IPS-20b (cell line): ENCODE measurements around the gene TCP10L.
"Not testable (repeated sequence)": the region's sequence is repeated elsewhere in the genome, so short reads cannot be mapped to it uniquely, and the experiment has no call there.

Source experiments
- H3K27ac ChIP-seq: one replicate; pipeline ENCODE4 v1.5.1; 2013; ENCODE audit warnings: low read length
- H3K27me3 ChIP-seq: 2 replicates; pipeline ENCODE4 v1.6.1; 2013; ENCODE audit warnings: mild to moderate bottlenecking, low read length, inconsistent platforms; ENCODE audit not compliant: insufficient read depth
- H3K36me3 ChIP-seq: 2 replicates; pipeline ENCODE4 v1.6.1; 2013; ENCODE audit warnings: low read depth, mild to moderate bottlenecking, inconsistent platforms, low read length, moderate library complexity; ENCODE audit not compliant: insufficient read depth
- H3K4me1 ChIP-seq: 2 replicates; pipeline ENCODE4 v1.6.1; 2013; ENCODE audit warnings: mild to moderate bottlenecking, control low read depth, inconsistent platforms, low read length, moderate library complexity; ENCODE audit not compliant: insufficient read depth
- H3K4me3 ChIP-seq: 2 replicates; pipeline ENCODE4 v1.5.1; 2013; ENCODE audit warnings: mild to moderate bottlenecking, low read length, inconsistent platforms
- H3K9ac ChIP-seq: 2 replicates; pipeline ENCODE4 v1.6.1; 2013; ENCODE audit warnings: low read depth, mild to moderate bottlenecking, inconsistent platforms, low read length, moderate library complexity
- H3K9me3 ChIP-seq: 2 replicates; pipeline ENCODE4 v1.6.1; 2013; ENCODE audit warnings: mild to moderate bottlenecking, low read depth, low read length, inconsistent platforms; ENCODE audit not compliant: insufficient read depth

TCP10L gene

DNA sequence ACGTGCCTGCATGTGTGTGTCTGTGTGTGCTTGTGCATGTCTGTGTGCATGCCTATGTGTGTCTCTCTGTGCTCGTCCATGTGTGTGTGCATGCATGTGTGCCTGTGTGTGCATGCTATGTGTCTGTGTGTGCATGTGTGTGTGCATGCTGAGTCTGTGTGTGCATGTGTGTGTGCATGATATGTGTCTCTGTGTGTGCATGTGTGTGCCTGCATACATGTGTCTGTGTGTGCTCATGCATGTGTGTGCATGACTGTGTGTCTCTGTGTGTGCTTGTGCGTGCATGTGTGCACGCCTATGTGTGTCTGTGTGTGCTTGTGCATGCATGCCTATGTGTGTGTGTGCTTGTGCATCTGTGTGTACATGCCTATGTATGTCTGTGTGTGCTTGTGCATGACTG lies 52.3 kb downstream of the TCP10L start:
- Histone ChIP-seq H3K4me3 (no peak overlapping the region), H3K9me3 (no peaks in the 10 kb centered on the region; the same call in 1 of the 2 replicates), H3K9ac (no peak overlapping the region), H3K27ac (no peak overlapping the region), H3K36me3 (no peaks in the 10 kb centered on the region), H3K4me1 (no peaks in the 10 kb centered on the region), H3K27me3 (no peaks in the 10 kb centered on the region)

DNA sequence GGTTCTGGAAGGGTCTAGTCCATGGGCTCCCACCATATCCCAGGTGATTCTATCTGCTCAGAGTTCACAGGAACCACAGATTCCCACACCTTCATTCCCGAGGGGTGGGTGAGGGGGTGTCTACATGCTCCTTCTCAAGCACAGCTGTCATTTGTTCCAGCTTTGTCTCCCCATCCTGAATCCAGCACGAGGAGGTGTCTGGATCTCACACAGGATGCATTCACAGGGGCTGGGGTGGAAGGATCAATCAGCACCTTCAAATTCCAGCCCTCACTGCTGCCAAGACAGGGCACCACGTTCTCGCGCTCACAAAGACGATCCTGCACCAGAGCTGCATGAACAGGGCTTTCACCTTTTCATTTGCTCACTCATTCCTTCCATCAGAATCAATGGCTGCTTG lies 52.7 kb downstream of the TCP10L start:
- H3K9me3 ChIP-seq = no peaks in the 10 kb centered on the region; the same call in 1 of the 2 replicates
- no peak overlapping the region for H3K9ac ChIP-seq
- H3K36me3 ChIP-seq = no peaks in the 10 kb centered on the region
- no peak overlapping the region for H3K4me3 ChIP-seq
- H3K27me3 ChIP-seq = no peaks in the 10 kb centered on the region
- no peak overlapping the region for H3K27ac ChIP-seq
- no peaks in the 10 kb centered on the region for H3K4me1 ChIP-seq

DNA sequence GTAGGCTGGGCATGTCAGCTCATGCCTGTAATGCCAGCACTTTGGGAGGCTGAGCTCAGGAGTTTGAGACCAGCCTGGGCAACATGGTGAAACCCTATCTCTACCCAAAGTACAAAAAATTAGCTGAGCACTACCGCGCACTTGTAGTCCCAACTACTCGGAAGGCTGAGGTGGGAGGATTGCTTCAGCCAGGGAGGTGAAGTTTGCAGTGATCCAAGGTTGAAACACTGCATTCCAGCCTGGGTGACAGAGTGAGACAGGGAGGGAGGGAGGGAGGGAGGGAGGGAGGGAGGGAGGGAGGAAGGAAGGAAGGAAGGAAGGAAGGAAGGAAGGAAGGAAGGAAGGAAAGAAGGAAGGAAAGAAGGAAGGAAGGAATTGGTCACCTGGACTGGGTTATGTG lies 53.8 kb downstream of the TCP10L start:
- H3K27ac ChIP-seq, H3K9me3 ChIP-seq, H3K9ac ChIP-seq, H3K4me3 ChIP-seq, H3K27me3 ChIP-seq, H3K4me1 ChIP-seq, H3K36me3 ChIP-seq: not testable (repeated sequence)

DNA sequence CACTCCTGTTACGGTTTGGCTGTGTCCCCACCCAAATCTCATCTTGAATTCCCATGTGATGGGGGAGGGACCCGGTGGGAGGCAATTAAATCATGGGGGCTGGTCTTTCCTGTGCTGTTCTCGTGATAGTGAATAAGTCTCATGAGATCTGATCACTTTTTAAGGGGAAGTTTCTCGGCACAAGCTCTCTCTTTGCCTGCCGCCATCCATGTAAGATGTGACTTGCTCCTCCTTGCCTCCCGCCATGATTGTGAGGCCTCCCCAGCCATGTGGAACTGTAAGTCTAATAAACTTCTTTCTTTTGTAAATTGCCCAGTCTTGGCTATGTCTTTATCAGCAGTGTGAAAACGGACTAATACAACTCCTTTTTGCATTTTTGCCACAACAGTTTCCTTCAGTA lies 54.5 kb downstream of the TCP10L start:
- not testable (repeated sequence) for H3K27me3 ChIP-seq, H3K4me1 ChIP-seq, H3K36me3 ChIP-seq, H3K27ac ChIP-seq, H3K9ac ChIP-seq, H3K4me3 ChIP-seq, H3K9me3 ChIP-seq

DNA sequence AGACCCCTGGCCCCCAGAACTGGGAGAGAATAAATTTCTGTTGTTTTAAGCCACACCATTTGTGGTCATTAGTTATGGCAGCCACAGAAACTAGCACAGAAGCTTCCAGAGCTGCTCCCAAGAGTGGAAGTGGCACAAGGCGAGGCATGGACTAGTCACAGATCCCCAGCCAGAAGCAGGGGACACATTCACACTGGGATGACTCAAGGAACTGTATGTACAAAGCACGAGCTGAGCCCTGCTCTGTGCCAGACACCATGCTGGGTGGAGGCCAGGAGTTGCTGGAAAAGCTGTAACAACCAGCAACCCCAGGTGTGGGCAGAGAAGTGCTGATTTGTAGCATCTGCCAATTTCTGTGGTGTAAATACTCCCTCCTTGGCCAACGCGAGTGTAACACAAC lies 55.6 kb downstream of the TCP10L start:
- Histone ChIP-seq H3K27me3 (no peaks in the 10 kb centered on the region), H3K4me1 (peaks cover 3% of the 10 kb centered on the region; the same call in 1 of the 2 replicates), H3K9me3 (no peaks in the 10 kb centered on the region; the same call in 1 of the 2 replicates), H3K36me3 (no peaks in the 10 kb centered on the region), H3K4me3 (no peak overlapping the region), H3K27ac (no peak overlapping the region), H3K9ac (no peak overlapping the region)

DNA sequence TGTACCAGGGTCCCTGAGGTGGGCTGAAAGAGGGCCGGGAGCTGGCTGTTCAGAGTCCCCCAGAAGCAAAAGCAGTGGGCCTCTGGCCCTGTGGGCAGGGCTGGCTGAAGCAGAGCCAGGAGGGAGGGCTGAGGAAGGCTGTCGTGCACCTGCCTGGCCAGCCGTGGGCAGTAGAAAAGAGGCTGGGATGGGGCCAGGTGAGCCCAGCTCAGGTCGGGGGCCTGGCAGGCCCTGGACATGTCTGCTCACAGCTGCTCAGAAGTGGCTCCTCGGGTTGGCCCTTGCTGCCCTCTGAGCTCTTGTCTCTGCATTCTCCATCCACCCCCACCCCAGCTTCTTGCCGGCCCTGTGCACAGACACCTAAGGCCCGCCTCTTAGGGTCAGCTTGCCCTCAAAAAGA lies 60.0 kb downstream of the TCP10L start:
- H3K27ac ChIP-seq = no peak overlapping the region

DNA sequence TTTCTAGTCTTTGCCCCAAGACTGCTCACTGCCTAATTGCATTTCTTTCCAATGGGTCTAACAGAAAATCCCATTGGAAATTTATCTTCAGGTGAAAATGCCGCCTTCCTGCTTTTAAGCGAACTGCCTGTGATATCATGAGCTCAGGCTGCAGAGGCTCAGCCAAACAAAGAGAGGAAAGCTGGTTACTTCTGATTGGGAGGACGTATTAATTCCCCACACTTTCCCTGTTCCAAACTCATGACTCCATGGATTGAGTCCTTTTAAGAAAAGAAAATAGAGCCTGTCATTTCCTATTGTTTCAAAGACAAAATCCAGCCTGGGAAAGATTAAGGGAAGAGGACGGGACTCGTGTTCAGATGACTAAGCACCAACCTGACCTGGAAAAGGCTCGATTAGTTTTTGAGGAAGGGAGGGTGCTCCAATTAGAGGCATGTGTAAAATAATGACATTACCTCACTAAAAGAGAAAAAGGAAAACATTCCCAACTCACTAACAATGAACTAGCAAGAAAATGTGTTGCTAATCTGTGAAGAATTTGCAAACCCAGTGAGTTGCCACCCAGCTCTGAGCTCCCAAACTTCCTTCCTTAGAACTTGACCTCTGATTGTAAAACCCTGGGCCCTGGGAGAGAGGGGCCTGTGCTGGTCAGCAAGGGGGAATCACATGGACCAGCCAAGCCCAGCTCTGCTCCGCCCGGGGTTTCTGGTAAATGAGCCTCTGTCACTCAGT lies 61.2 kb downstream of the TCP10L start:
- no peaks in the 10 kb centered on the region for H3K9me3 ChIP-seq
- H3K27me3 ChIP-seq = no peaks in the 10 kb centered on the region
- H3K9ac ChIP-seq = peak overlapping the region; percentile 5; the same call in 1 of the 2 replicates
- no peaks in the 10 kb centered on the region for H3K36me3 ChIP-seq
- no peak overlapping the region for H3K27ac ChIP-seq
- H3K4me3 ChIP-seq = no peak overlapping the region
- H3K4me1 ChIP-seq = peaks cover 12% of the 10 kb centered on the region; the same call in 1 of the 2 replicates

More for the DNA sequence above, 60.0 kb downstream of the TCP10L start:
- no peaks in the 10 kb centered on the region for H3K36me3 ChIP-seq
- H3K9me3 ChIP-seq = no peaks in the 10 kb centered on the region
- peaks cover 12% of the 10 kb centered on the region; the same call in 1 of the 2 replicates for H3K4me1 ChIP-seq
- no peaks in the 10 kb centered on the region for H3K27me3 ChIP-seq
- no peak overlapping the region for H3K9ac ChIP-seq
- no peak overlapping the region for H3K4me3 ChIP-seq
